HEK293 (cell line): Measurements from ENCODE around the gene AK5.

ENCODE experiments used
- CTCF ChIA-PET: fragments of 350-600 bp; formaldehyde crosslinking; extraction: SDS; loops from one replicate; lab custom pipeline; 2021; ENCODE audit warnings: antibody characterized with exemption; lab: Yijun Ruan, JAX
- POLR2A ChIA-PET: fragments of 300-600 bp; formaldehyde crosslinking; extraction: SDS; loops from one replicate; lab custom pipeline; 2020; ENCODE audit warnings: antibody characterized with exemption, inconsistent platforms; lab: Yijun Ruan, JAX
- H3K27ac ChIP-seq: fragments of 200-500 bp; sonication (Bioruptor generic); 2 replicates; pipeline ENCODE4 v1.5.1; 2014; ENCODE audit warnings: low read depth, low read length, control low read depth, inconsistent platforms; ENCODE audit errors: extremely low read depth
- H3K36me3 ChIP-seq, 2 experiments: fragments of 200-500 bp in 1 of 2; sonication (Bioruptor generic) in 1 of 2; 1 replicate in 1 of 2; 2 replicates in 1 of 2; pipeline ENCODE4 v1.5.1; 2014 to 2017; ENCODE audit warnings: inconsistent platforms in 2 of 2, low read length in 2 of 2; ENCODE audit not compliant: control insufficient read depth in 2 of 2, insufficient read depth in 1 of 2
- H3K4me1 ChIP-seq: fragments of 200-500 bp; sonication (Bioruptor generic); 2 replicates; pipeline ENCODE4 v1.5.1; 2014; ENCODE audit warnings: mild to moderate bottlenecking, low read length, inconsistent platforms; ENCODE audit not compliant: control insufficient read depth, insufficient read depth
- H3K4me3 ChIP-seq: 2 replicates; pipeline ENCODE4 v1.5.1; 2011; ENCODE audit warnings: low read depth, mild to moderate bottlenecking, control low read depth, low read length, moderate library complexity
- H3K9me3 ChIP-seq: fragments of 200-500 bp; sonication (Bioruptor generic); 2 replicates; pipeline ENCODE4 v1.5.1; 2014; ENCODE audit warnings: low read depth, low read length, inconsistent platforms; ENCODE audit not compliant: control insufficient read depth, insufficient read depth
- HOXC10 ChIP-seq: sonication (generic); formaldehyde crosslinking; IDR thresholded peaks from 2 replicates; pipeline ENCODE4 v1.8.1; 2023; ENCODE audit warnings: mild to moderate bottlenecking, missing genetic modification reagents
- RBAK ChIP-seq: fragments of 450-650 bp; formaldehyde crosslinking; IDR thresholded peaks from 2 replicates; pipeline ENCODE4 v1.5.1; 2016; ENCODE audit warnings: missing biosample characterization, missing genetic modification characterization
- SP3 ChIP-seq: fragments of 450-650 bp; formaldehyde crosslinking; IDR thresholded peaks from 2 replicates; pipeline ENCODE4 v1.5.1; 2016; ENCODE audit warnings: missing biosample characterization, missing genetic modification characterization
- TRIM28 ChIP-seq: IDR thresholded peaks from 2 replicates; pipeline ENCODE4 v1.6.1; 2011; ENCODE audit warnings: low read length, control low read depth, borderline replicate concordance
- YY2 ChIP-seq: fragments of 450-650 bp; formaldehyde crosslinking; IDR thresholded peaks from 2 replicates; pipeline ENCODE4 v1.5.1; 2016; ENCODE audit warnings: missing biosample characterization, missing genetic modification characterization
- ZFP3 ChIP-seq: fragments of 450-650 bp; formaldehyde crosslinking; IDR thresholded peaks from 2 replicates; pipeline ENCODE4 v1.5.1; 2016; ENCODE audit warnings: low read depth, missing biosample characterization, missing genetic modification characterization
- ZNF169 ChIP-seq: fragments of 450-650 bp; formaldehyde crosslinking; IDR thresholded peaks from 2 replicates; pipeline ENCODE4 v1.5.1; 2016; ENCODE audit warnings: missing biosample characterization, missing genetic modification characterization
- ZNF221 ChIP-seq: fragments of 450-650 bp; formaldehyde crosslinking; IDR thresholded peaks from 2 replicates; pipeline ENCODE4 v1.5.1; 2017; ENCODE audit warnings: missing biosample characterization, missing genetic modification characterization, borderline replicate concordance
- ZNF239 ChIP-seq: fragments of 450-650 bp; formaldehyde crosslinking; IDR thresholded peaks from 2 replicates; pipeline ENCODE4 v1.5.1; 2016; ENCODE audit warnings: missing biosample characterization, missing genetic modification characterization
- ZNF501 ChIP-seq: fragments of 450-650 bp; formaldehyde crosslinking; IDR thresholded peaks from 2 replicates; pipeline ENCODE4 v1.5.1; 2016; ENCODE audit warnings: missing biosample characterization, missing genetic modification characterization
- ZNF529 ChIP-seq: fragments of 450-650 bp; formaldehyde crosslinking; IDR thresholded peaks from 2 replicates; pipeline ENCODE4 v1.5.1; 2017; ENCODE audit warnings: missing genetic modification characterization, missing biosample characterization; ENCODE audit not compliant: insufficient replicate concordance
- ZNF664 ChIP-seq: fragments of 450-650 bp; formaldehyde crosslinking; IDR thresholded peaks from 2 replicates; pipeline ENCODE4 v1.5.1; 2016; ENCODE audit warnings: missing biosample characterization, missing genetic modification characterization
- ZNF777 ChIP-seq: fragments of 450-650 bp; formaldehyde crosslinking; IDR thresholded peaks from 2 replicates; pipeline ENCODE4 v1.5.1; 2017; ENCODE audit warnings: missing biosample characterization, missing genetic modification characterization, borderline replicate concordance
- TF ChIP-seq, protein P1 (sequence below): fragments of 450-650 bp; formaldehyde crosslinking; conservative IDR thresholded peaks from 2 replicates; pipeline ENCODE4 v1.5.1; 2016; ENCODE audit warnings: low read depth, missing biosample characterization, missing genetic modification characterization
- TF ChIP-seq, protein P2 (sequence below): fragments of 450-650 bp; formaldehyde crosslinking; IDR thresholded peaks from 2 replicates; pipeline ENCODE4 v1.5.1; 2016; ENCODE audit warnings: missing biosample characterization, missing genetic modification characterization
- TF ChIP-seq, protein P3 (sequence below): fragments of 450-650 bp; formaldehyde crosslinking; IDR thresholded peaks from 2 replicates; pipeline ENCODE4 v1.5.1; 2017; ENCODE audit warnings: missing biosample characterization, missing genetic modification characterization
- TF ChIP-seq, protein P4 (sequence below): fragments of 450-650 bp; formaldehyde crosslinking; IDR thresholded peaks from 2 replicates; pipeline ENCODE4 v1.5.1; 2016; ENCODE audit warnings: missing biosample characterization, missing genetic modification characterization, borderline replicate concordance
- TF ChIP-seq, protein P5 (sequence below): fragments of 450-650 bp; IDR thresholded peaks from 2 replicates; pipeline ENCODE4 v1.5.1; 2018; ENCODE audit warnings: missing biosample characterization, mild to moderate bottlenecking, missing genetic modification characterization

Gene AK5

DNA sequence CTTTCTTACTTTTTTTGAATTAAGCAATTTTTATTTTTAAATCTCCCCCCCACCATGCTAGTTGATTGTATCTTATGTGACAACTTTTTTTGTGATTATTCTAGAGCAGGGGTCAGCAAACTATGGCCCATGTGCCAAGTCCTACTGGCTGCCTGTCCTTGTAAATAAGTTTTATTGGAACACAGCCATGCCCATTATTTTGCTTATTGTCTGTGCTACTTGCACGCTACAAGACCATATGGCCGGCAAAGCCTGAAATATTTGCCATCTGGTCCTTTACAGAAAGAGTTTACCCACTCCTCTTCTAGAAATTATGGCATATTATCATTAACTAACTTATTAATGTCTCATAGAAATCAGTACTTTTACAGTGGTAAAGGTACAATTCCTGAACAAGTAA lies 51.7 kb downstream of the AK5 start:
- Histone ChIP-seq H3K4me1 (no peaks in the 10 kb centered on the region), H3K36me3 (no peaks in the 10 kb centered on the region), H3K9me3 (no peaks in the 10 kb centered on the region), H3K27ac (no peak overlapping the region), H3K4me3 (no peak overlapping the region)
- TF ChIP-seq ZNF664: no peak
- TF ChIP-seq, protein P1, sequence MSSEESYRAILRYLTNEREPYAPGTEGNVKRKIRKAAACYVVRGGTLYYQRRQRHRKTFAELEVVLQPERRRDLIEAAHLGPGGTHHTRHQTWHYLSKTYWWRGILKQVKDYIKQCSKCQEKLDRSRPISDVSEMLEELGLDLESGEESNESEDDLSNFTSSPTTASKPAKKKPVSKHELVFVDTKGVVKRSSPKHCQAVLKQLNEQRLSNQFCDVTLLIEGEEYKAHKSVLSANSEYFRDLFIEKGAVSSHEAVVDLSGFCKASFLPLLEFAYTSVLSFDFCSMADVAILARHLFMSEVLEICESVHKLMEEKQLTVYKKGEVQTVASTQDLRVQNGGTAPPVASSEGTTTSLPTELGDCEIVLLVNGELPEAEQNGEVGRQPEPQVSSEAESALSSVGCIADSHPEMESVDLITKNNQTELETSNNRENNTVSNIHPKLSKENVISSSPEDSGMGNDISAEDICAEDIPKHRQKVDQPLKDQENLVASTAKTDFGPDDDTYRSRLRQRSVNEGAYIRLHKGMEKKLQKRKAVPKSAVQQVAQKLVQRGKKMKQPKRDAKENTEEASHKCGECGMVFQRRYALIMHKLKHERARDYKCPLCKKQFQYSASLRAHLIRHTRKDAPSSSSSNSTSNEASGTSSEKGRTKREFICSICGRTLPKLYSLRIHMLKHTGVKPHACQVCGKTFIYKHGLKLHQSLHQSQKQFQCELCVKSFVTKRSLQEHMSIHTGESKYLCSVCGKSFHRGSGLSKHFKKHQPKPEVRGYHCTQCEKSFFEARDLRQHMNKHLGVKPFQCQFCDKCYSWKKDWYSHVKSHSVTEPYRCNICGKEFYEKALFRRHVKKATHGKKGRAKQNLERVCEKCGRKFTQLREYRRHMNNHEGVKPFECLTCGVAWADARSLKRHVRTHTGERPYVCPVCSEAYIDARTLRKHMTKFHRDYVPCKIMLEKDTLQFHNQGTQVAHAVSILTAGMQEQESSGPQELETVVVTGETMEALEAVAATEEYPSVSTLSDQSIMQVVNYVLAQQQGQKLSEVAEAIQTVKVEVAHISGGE (tag by site-specific recombination): no peak
- no peak for TF ChIP-seq ZNF239
- TF ChIP-seq ZNF221: no peak
- TF ChIP-seq YY2 (tag by site-specific recombination): no peak
- TF ChIP-seq TRIM28: no peak
- TF ChIP-seq, protein P2, sequence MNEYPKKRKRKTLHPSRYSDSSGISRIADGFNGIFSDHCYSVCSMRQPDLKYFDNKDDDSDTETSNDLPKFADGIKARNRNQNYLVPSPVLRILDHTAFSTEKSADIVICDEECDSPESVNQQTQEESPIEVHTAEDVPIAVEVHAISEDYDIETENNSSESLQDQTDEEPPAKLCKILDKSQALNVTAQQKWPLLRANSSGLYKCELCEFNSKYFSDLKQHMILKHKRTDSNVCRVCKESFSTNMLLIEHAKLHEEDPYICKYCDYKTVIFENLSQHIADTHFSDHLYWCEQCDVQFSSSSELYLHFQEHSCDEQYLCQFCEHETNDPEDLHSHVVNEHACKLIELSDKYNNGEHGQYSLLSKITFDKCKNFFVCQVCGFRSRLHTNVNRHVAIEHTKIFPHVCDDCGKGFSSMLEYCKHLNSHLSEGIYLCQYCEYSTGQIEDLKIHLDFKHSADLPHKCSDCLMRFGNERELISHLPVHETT (tag by site-specific recombination): no peak
- no peak for TF ChIP-seq ZNF169 (tag by site-specific recombination)
- no peak for TF ChIP-seq ZNF501 (tag by site-specific recombination)
- no peak for TF ChIP-seq ZNF777
- no peak for TF ChIP-seq ZNF529
- TF ChIP-seq ZFP3 (tag by site-specific recombination): no peak
- no peak for TF ChIP-seq SP3 (tag by site-specific recombination)
- no peak for TF ChIP-seq HOXC10 (CRISPR knock-in tag)
- no peak for TF ChIP-seq RBAK
- TF ChIP-seq, protein P3, sequence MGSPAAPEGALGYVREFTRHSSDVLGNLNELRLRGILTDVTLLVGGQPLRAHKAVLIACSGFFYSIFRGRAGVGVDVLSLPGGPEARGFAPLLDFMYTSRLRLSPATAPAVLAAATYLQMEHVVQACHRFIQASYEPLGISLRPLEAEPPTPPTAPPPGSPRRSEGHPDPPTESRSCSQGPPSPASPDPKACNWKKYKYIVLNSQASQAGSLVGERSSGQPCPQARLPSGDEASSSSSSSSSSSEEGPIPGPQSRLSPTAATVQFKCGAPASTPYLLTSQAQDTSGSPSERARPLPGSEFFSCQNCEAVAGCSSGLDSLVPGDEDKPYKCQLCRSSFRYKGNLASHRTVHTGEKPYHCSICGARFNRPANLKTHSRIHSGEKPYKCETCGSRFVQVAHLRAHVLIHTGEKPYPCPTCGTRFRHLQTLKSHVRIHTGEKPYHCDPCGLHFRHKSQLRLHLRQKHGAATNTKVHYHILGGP (tag by site-specific recombination): no peak
- TF ChIP-seq, protein P4, sequence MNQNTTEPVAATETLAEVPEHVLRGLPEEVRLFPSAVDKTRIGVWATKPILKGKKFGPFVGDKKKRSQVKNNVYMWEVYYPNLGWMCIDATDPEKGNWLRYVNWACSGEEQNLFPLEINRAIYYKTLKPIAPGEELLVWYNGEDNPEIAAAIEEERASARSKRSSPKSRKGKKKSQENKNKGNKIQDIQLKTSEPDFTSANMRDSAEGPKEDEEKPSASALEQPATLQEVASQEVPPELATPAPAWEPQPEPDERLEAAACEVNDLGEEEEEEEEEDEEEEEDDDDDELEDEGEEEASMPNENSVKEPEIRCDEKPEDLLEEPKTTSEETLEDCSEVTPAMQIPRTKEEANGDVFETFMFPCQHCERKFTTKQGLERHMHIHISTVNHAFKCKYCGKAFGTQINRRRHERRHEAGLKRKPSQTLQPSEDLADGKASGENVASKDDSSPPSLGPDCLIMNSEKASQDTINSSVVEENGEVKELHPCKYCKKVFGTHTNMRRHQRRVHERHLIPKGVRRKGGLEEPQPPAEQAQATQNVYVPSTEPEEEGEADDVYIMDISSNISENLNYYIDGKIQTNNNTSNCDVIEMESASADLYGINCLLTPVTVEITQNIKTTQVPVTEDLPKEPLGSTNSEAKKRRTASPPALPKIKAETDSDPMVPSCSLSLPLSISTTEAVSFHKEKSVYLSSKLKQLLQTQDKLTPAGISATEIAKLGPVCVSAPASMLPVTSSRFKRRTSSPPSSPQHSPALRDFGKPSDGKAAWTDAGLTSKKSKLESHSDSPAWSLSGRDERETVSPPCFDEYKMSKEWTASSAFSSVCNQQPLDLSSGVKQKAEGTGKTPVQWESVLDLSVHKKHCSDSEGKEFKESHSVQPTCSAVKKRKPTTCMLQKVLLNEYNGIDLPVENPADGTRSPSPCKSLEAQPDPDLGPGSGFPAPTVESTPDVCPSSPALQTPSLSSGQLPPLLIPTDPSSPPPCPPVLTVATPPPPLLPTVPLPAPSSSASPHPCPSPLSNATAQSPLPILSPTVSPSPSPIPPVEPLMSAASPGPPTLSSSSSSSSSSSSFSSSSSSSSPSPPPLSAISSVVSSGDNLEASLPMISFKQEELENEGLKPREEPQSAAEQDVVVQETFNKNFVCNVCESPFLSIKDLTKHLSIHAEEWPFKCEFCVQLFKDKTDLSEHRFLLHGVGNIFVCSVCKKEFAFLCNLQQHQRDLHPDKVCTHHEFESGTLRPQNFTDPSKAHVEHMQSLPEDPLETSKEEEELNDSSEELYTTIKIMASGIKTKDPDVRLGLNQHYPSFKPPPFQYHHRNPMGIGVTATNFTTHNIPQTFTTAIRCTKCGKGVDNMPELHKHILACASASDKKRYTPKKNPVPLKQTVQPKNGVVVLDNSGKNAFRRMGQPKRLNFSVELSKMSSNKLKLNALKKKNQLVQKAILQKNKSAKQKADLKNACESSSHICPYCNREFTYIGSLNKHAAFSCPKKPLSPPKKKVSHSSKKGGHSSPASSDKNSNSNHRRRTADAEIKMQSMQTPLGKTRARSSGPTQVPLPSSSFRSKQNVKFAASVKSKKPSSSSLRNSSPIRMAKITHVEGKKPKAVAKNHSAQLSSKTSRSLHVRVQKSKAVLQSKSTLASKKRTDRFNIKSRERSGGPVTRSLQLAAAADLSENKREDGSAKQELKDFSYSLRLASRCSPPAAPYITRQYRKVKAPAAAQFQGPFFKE: no peak
- TF ChIP-seq, protein P5, sequence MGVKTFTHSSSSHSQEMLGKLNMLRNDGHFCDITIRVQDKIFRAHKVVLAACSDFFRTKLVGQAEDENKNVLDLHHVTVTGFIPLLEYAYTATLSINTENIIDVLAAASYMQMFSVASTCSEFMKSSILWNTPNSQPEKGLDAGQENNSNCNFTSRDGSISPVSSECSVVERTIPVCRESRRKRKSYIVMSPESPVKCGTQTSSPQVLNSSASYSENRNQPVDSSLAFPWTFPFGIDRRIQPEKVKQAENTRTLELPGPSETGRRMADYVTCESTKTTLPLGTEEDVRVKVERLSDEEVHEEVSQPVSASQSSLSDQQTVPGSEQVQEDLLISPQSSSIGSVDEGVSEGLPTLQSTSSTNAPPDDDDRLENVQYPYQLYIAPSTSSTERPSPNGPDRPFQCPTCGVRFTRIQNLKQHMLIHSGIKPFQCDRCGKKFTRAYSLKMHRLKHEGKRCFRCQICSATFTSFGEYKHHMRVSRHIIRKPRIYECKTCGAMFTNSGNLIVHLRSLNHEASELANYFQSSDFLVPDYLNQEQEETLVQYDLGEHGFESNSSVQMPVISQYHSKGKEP: no peak
- ChIA-PET CTCF (no interaction called here), POLR2A (no interaction called here)
